Lower leg skin (tissue), 3 donors: ENCODE results near the gene KLHL40.

Experiments
- CTCF ChIP-seq, 3 donors: fragments of 450-650 bp; IDR thresholded peaks; one replicate each; pipeline ENCODE4 v1.5.1; 2016; ENCODE audit warnings: antibody characterized with exemption in 3 of 3, mild to moderate bottlenecking in 3 of 3, moderate library complexity in 2 of 3
- POLR2A ChIP-seq, 2 donors: fragments of 450-650 bp; IDR thresholded peaks; one replicate each; pipeline ENCODE4 v1.6.1; 2016 to 2017; ENCODE audit warnings: antibody characterized with exemption in 2 of 2, mild to moderate bottlenecking in 1 of 2, moderate library complexity in 1 of 2

DNA sequence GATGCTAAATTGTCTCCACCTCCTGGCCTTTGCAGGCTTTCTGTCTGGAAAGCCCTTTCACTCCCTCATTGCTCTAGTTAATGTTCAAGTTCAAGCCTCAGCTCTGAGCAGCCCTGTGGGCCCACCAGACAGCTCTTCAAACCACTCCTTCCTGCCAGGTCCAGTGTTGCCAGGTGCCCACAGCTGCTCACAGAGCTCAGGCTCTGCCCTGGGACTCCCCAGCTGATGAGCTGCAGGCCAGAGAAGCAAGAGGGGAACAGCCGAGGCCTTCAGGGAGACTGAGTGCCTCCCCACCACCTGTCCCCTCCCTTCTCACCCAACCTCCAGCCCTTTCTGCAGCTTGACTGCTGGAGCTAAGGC is 33.1 kb upstream of the KLHL40 start:
- TF ChIP-seq CTCF (IDR thresholded peaks at IDR 0.05), result no peak
- TF ChIP-seq POLR2A (IDR thresholded peaks at IDR 0.05), result no peak
